HepG2 (cell line): ENCODE data around the gene NPB. TPM values are rescaled to one million over a fixed set of nuclear protein-coding genes. Genes with fewer than 3 reads are reported as not detected.
A peak's percentile ranks its signal among the peaks of the same experiment; 100 is the strongest.

Experiments
- ATAC-seq: fragments of 200-7000 bp; cut with Tn5 transposase; 3 replicates; pipeline ENCODE4 v1.9.1; 2020; ENCODE audit warnings: mild to moderate bottlenecking, moderate library complexity
- BruUV-seq: library from RNA; stranded (reverse); fragments of 400-500 nt; replicated peaks from 2 replicates; lab custom pipeline; 2021; lab: Mats Ljungman, UMichigan
- CTCF ChIA-PET: fragments of 300-600 bp; formaldehyde crosslinking; extraction: SDS; loops from one replicate; lab custom pipeline; 2021; ENCODE audit warnings: low total read pairs, inconsistent platforms, low intra/inter-chr PET ratio; lab: Yijun Ruan, JAX
- POLR2A ChIA-PET: fragments of 350-600 bp; sonication (Branson Sonifier 250); formaldehyde crosslinking; loops from one replicate; lab custom pipeline; 2020; ENCODE audit warnings: antibody characterized with exemption, inconsistent platforms; lab: Yijun Ruan, JAX
- DNase-seq: peaks from one replicate; pipeline ENCODE4 v3.0.0-alpha.2; 2015; ENCODE audit warnings: low spot score
- FAIRE-seq: peaks from 3 replicates; lab custom pipeline; 2011; peaks lifted over from hg19 to GRCh38; lab: Jason Lieb, UNC
- H2AFZ ChIP-seq: one replicate; pipeline ENCODE4 v1.6.1; 2011; ENCODE audit warnings: low read length, inconsistent platforms
- H3K27ac ChIP-seq: fragments of 300-600 bp; 3 replicates; pipeline ENCODE4 v1.8.0; 2011; ENCODE audit warnings: mixed run types, mild to moderate bottlenecking, mixed read lengths, low read length, inconsistent platforms; ENCODE audit not compliant: insufficient read depth; ENCODE audit errors: extremely low read length
- H3K27me3 ChIP-seq, 2 experiments: fragments of 200-600 bp in 1 of 2; 2 replicates in 1 of 2; 3 replicates in 1 of 2; pipeline versions ENCODE4 v1.6.0 to v1.8.0; 2011; ENCODE audit warnings: low read length in 2 of 2, mild to moderate bottlenecking in 2 of 2, moderate library complexity in 2 of 2, inconsistent platforms in 1 of 2; ENCODE audit not compliant: insufficient read depth in 2 of 2, control insufficient read depth in 1 of 2
- H3K36me3 ChIP-seq, 2 experiments: fragments of 200-600 bp in 1 of 2; replicated peaks in 1 of 2; 2 replicates in 1 of 2; 3 replicates in 1 of 2; pipeline versions ENCODE4 v1.5.1 to v1.8.0; 2011; ENCODE audit warnings: low read length in 2 of 2, inconsistent platforms in 1 of 2; ENCODE audit not compliant: insufficient read depth in 2 of 2, control insufficient read depth in 1 of 2
- H3K4me1 ChIP-seq: 2 replicates; pipeline ENCODE4 v1.5.1; 2012; ENCODE audit warnings: low read length, inconsistent platforms; ENCODE audit not compliant: insufficient read depth
- H3K4me2 ChIP-seq: 2 replicates; pipeline ENCODE4 v1.6.0; 2011; ENCODE audit warnings: low read depth, low read length, inconsistent platforms
- H3K4me3 ChIP-seq, 3 experiments: fragments of 200-600 bp in 1 of 3; sonication (generic), shearing (Covaris generic) in 1 of 3; replicated peaks in 1 of 3; 2 replicates each; pipeline ENCODE4 v1.5.1; 2011 to 2016; ENCODE audit warnings: low read length in 3 of 3, inconsistent platforms in 2 of 3, low read depth in 2 of 3, mild to moderate bottlenecking in 2 of 3, control low read depth in 1 of 3, mixed read lengths in 1 of 3; ENCODE audit not compliant: insufficient read depth in 1 of 3
- H3K79me2 ChIP-seq: one replicate; pipeline ENCODE4 v1.6.1; 2011; ENCODE audit warnings: low read length, inconsistent platforms; ENCODE audit not compliant: insufficient read depth
- H3K9ac ChIP-seq: 2 replicates; pipeline ENCODE4 v1.6.0; 2011; ENCODE audit warnings: mild to moderate bottlenecking, low read depth, low read length, inconsistent platforms; ENCODE audit not compliant: insufficient read depth
- H3K9me3 ChIP-seq: 2 replicates; pipeline ENCODE4 v1.5.1; 2012; ENCODE audit warnings: mild to moderate bottlenecking, low read length
- H4K20me1 ChIP-seq: 2 replicates; pipeline ENCODE4 v1.6.0; 2011; ENCODE audit warnings: inconsistent platforms, mild to moderate bottlenecking, low read length, moderate library complexity; ENCODE audit not compliant: insufficient read depth
- HDAC1 ChIP-seq: sonication (generic); formaldehyde crosslinking; IDR thresholded peaks from 2 replicates; pipeline ENCODE4 v1.5.1; 2020; ENCODE audit warnings: mild to moderate bottlenecking, missing genetic modification reagents
- HMGA1 ChIP-seq: sonication (generic); formaldehyde crosslinking; conservative IDR thresholded peaks from 2 replicates; pipeline ENCODE4 v1.4.0; 2020; ENCODE audit warnings: missing genetic modification reagents
- HNRNPL ChIP-seq: fragments of 200-400 bp; formaldehyde crosslinking; IDR thresholded peaks from 2 replicates; pipeline ENCODE4 v1.6.1; 2017; ENCODE audit warnings: mild to moderate bottlenecking, low read depth, low read length
- KMT2B ChIP-seq: IDR thresholded peaks from 2 replicates; pipeline ENCODE4 v1.6.1; 2016; ENCODE audit warnings: missing genetic modification reagents, missing compliant biosample characterization
- MATR3 ChIP-seq: sonication (generic); formaldehyde crosslinking; IDR thresholded peaks from 2 replicates; pipeline ENCODE4 v1.4.0; 2020; ENCODE audit warnings: missing genetic modification reagents
- NFIC ChIP-seq: IDR thresholded peaks from 2 replicates; pipeline ENCODE4 v1.6.1; 2012; ENCODE audit warnings: mild to moderate bottlenecking, low read length, inconsistent platforms
- NKX3-1 ChIP-seq: sonication (generic); formaldehyde crosslinking; IDR thresholded peaks from 2 replicates; pipeline ENCODE4 v1.5.0; 2020; ENCODE audit warnings: missing genetic modification reagents
- PRPF4 ChIP-seq: fragments of 200-400 bp; formaldehyde crosslinking; IDR thresholded peaks from 2 replicates; pipeline ENCODE4 v1.6.1; 2016; ENCODE audit warnings: low read length, low read depth; ENCODE audit not compliant: poor library complexity, severe bottlenecking
- SIN3A ChIP-seq: IDR thresholded peaks from 2 replicates; pipeline ENCODE4 v1.6.1; 2011; ENCODE audit warnings: low read depth, mild to moderate bottlenecking, control low read depth, low read length, borderline replicate concordance
- SP2 ChIP-seq: sonication (generic); formaldehyde crosslinking; IDR thresholded peaks from 2 replicates; pipeline ENCODE4 v1.5.1; 2020; ENCODE audit warnings: mild to moderate bottlenecking, missing genetic modification reagents
- U2AF1 ChIP-seq: fragments of 200-400 bp; formaldehyde crosslinking; optimal IDR thresholded peaks from 2 replicates; pipeline ENCODE3; 2017; ENCODE audit warnings: mild to moderate bottlenecking, low read depth, low read length
- ZEB1 ChIP-seq: IDR thresholded peaks from 2 replicates; pipeline ENCODE4 v1.6.1; 2012; ENCODE audit warnings: mild to moderate bottlenecking, low read depth, inconsistent platforms; ENCODE audit not compliant: insufficient replicate concordance
- ZNF350 ChIP-seq: sonication (generic); formaldehyde crosslinking; IDR thresholded peaks from 2 replicates; pipeline ENCODE4 v1.4.0; 2020; ENCODE audit warnings: mild to moderate bottlenecking, low read depth, missing genetic modification reagents, borderline replicate concordance
- ZNF672 ChIP-seq: sonication (generic); formaldehyde crosslinking; IDR thresholded peaks from 2 replicates; pipeline ENCODE4 v1.8.1; 2022; ENCODE audit warnings: missing genetic modification reagents
- ZNF777 ChIP-seq: sonication (generic); formaldehyde crosslinking; IDR thresholded peaks from 2 replicates; pipeline ENCODE4 v1.4.0; 2020; ENCODE audit warnings: missing genetic modification reagents
- ZSCAN9 ChIP-seq: IDR thresholded peaks from 2 replicates; pipeline ENCODE4 v1.6.1; 2016; ENCODE audit warnings: borderline replicate concordance
- WGBS: methylation state at CpG from one replicate; pipeline ENCODE4 v1.1.6; 2017; ENCODE audit warnings: low lambda C conversion rate; 5-methylcytosine and 5-hydroxymethylcytosine counted together
- in situ Hi-C: cut with HindIII; loops from 2 replicates; pipeline ENCODE4 v1.10.0; 2017; ENCODE audit warnings: low pct_unique_long_range_greater_than_20kb; ENCODE audit not compliant: extremely low pct_ligation_motif_present
- intact Hi-C: fragments of 100-400 bp; cut with micrococcal nuclease; formaldehyde crosslinking; loops from one replicate; pipeline ENCODE4 v1.10.0; 2022; ENCODE audit not compliant: unreplicated experiment
- polyA plus RNA-seq, 8 experiments: library from polyadenylated mRNA; depleted of rRNA in 3 of 8; stranded (reverse) in 7 of 8; unstranded in 1 of 8; fragments of >200 nt; fragmentation: Illumina TruSeq in 4 of 8; extraction: Trizol in 4 of 8; gene quantifications; 2 replicates each; pipeline versions ENCODE4 v1.2.1 to v1.2.3, GENCODE V29; 2011 to 2016; ENCODE audit warnings: low read depth in 4 of 8, missing spikeins in 1 of 8, mixed read lengths in 1 of 8; ENCODE audit not compliant: insufficient read depth in 1 of 8
- total RNA-seq, 5 experiments: library from RNA; depleted of rRNA; stranded (reverse); fragments of >200 nt; fragmentation: Illumina TruSeq; extraction: Trizol; gene quantifications; 2 replicates each; pipeline ENCODE4 v1.2.3, GENCODE V29; 2016; ENCODE audit warnings: low read depth in 1 of 5
- TF ChIP-seq, protein P1 (sequence below): sonication (generic); formaldehyde crosslinking; IDR thresholded peaks from 2 replicates; pipeline ENCODE4 v1.8.0; 2022; ENCODE audit warnings: mild to moderate bottlenecking, missing genetic modification reagents
- TF ChIP-seq, protein P2 (sequence below): conservative IDR thresholded peaks from 2 replicates; pipeline ENCODE4 v1.6.1; 2018; ENCODE audit warnings: missing genetic modification reagents
- TF ChIP-seq, protein P3 (sequence below): sonication (generic); IDR thresholded peaks from 2 replicates; pipeline ENCODE4 v1.6.1; 2016; ENCODE audit warnings: low read depth, borderline replicate concordance
- TF ChIP-seq, protein P4 (sequence below): sonication (generic); formaldehyde crosslinking; IDR thresholded peaks from 2 replicates; pipeline ENCODE4 v1.4.0; 2020; ENCODE audit warnings: mild to moderate bottlenecking, missing genetic modification reagents

NPB gene
- total and polyA plus RNA-seq, 2 of the 13 experiments (the other 11 are each of a cell fraction or from before 2014, with no cell fraction given), result 0.11 to 0.93 TPM

DNA sequence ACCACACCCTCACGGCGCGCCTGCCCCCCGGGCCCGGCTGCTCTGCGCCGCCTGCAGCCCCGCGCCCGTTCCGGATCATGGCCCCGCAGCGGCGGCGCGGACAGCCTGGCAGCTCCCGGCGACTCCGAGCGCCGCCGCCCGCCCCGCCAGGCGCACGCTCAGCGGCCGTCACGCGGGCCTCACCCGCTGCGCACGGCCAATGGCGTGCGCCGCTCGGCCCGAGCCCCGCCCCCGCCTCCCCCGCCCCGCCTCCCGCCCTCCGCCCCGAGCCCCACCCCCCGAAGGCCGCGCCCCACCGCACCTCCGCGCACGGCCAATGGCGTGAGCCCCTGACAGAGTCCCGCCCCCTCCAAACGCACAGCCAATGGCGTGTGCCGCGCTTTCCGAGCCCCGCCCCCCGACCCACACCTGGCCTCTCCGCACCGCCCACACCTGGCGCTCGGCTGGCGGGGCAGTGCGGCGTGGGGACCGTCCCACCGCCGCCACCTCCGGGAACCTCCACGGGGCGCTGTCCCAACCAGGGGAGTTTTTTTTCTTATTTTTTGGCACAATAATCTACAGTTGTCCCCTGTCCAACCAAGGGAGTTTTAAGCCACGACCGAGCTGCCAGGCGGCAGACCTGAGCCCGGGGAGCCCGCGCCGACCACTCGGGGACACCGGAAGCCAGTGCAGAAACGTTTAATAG lies 9.4 kb downstream of the NPB start, which contains the start of gene PCYT2:
Gene PCYT2 (minus strand): TSS at position 123 of the 685 bp plus-strand sequence. CDS start 44 bp downstream, at position 79.
- BruUV-seq, result no TSS peak
- Histone ChIP-seq H2AFZ (no peak within 1 kb of the TSS), H3K4me3 (peak within 1 kb of the TSS; percentile 68 to 99 (median 97)), H4K20me1 (peaks cover 9% of the 10 kb centered on the region; the same call in 1 of the 2 replicates), H3K9ac (peak within 1 kb of the TSS; percentile 99), H3K79me2 (peaks cover 41% of the 10 kb centered on the region), H3K36me3 (peaks cover 54 to 75% of the 10 kb centered on the region in 2 experiments), H3K4me1 (peaks cover 46% of the 10 kb centered on the region), H3K27me3 (no peaks in the 10 kb centered on the region; a peak in 1 of 5 replicates), H3K9me3 (no peaks in the 10 kb centered on the region), H3K4me2 (peak within 1 kb of the TSS; percentile 99), H3K27ac (peak within 1 kb of the TSS; percentile 99)
- in situ Hi-C loops, result no loop called here
- ChIA-PET CTCF (no interaction called here), POLR2A (interaction anchor here (0.6 to 3.5 kb wide), 9 partner anchors 11 to 197 kb away, joined by 3 to 52 read pairs (median 5); partner anchors contain the start of genes ARHGDIA, CENPX, LRRC45 and MAFG)
- peak; percentile 87 for DNase-seq
- FAIRE-seq, result peak; percentile 34
- whole genome bisulfite sequencing, result 18% methylated on average over 49 of the region's 84 CpGs
- ATAC-seq, result peak; percentile 72
- intact Hi-C loops, result loop anchor here (2.0 to 5.0 kb wide), 2 partner anchors 15 to 39 kb away; partner anchors contain the start of genes ARHGDIA and MAFG
- TF ChIP-seq ZEB1 (peak; percentile 98), HDAC1 (CRISPR knock-in tag) (peak; percentile 56; the same call in 1 of the 2 replicates), PRPF4 (peak; percentile 12), ZSCAN9 (CRISPR knock-in tag) (no peak), SP2 (CRISPR knock-in tag) (peak; percentile 84), NKX3-1 (CRISPR knock-in tag) (no peak), ZNF777 (CRISPR knock-in tag) (peak; percentile 2; the same call in 1 of the 2 replicates), ZNF672 (CRISPR knock-in tag) (no peak), HMGA1 (CRISPR knock-in tag) (no peak), NFIC (no peak), ZNF350 (CRISPR knock-in tag) (no peak), KMT2B (CRISPR knock-in tag) (no peak), U2AF1 (no peak), HNRNPL (0 out of 2 replicates have a peak, but pooled peaks have one; percentile 21), SIN3A (peak; percentile 71; the same call in 1 of the 2 replicates), MATR3 (no peak)
- TF ChIP-seq, protein P1, sequence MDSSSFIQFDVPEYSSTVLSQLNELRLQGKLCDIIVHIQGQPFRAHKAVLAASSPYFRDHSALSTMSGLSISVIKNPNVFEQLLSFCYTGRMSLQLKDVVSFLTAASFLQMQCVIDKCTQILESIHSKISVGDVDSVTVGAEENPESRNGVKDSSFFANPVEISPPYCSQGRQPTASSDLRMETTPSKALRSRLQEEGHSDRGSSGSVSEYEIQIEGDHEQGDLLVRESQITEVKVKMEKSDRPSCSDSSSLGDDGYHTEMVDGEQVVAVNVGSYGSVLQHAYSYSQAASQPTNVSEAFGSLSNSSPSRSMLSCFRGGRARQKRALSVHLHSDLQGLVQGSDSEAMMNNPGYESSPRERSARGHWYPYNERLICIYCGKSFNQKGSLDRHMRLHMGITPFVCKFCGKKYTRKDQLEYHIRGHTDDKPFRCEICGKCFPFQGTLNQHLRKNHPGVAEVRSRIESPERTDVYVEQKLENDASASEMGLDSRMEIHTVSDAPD (CRISPR knock-in tag), result no peak
- TF ChIP-seq, protein P2, sequence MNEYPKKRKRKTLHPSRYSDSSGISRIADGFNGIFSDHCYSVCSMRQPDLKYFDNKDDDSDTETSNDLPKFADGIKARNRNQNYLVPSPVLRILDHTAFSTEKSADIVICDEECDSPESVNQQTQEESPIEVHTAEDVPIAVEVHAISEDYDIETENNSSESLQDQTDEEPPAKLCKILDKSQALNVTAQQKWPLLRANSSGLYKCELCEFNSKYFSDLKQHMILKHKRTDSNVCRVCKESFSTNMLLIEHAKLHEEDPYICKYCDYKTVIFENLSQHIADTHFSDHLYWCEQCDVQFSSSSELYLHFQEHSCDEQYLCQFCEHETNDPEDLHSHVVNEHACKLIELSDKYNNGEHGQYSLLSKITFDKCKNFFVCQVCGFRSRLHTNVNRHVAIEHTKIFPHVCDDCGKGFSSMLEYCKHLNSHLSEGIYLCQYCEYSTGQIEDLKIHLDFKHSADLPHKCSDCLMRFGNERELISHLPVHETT (CRISPR knock-in tag), result no peak
- TF ChIP-seq, protein P3, sequence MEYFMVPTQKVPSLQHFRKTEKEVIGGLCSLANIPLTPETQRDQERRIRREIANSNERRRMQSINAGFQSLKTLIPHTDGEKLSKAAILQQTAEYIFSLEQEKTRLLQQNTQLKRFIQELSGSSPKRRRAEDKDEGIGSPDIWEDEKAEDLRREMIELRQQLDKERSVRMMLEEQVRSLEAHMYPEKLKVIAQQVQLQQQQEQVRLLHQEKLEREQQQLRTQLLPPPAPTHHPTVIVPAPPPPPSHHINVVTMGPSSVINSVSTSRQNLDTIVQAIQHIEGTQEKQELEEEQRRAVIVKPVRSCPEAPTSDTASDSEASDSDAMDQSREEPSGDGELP, result peak; percentile 73; the same call in 1 of the 2 replicates
- TF ChIP-seq, protein P4, sequence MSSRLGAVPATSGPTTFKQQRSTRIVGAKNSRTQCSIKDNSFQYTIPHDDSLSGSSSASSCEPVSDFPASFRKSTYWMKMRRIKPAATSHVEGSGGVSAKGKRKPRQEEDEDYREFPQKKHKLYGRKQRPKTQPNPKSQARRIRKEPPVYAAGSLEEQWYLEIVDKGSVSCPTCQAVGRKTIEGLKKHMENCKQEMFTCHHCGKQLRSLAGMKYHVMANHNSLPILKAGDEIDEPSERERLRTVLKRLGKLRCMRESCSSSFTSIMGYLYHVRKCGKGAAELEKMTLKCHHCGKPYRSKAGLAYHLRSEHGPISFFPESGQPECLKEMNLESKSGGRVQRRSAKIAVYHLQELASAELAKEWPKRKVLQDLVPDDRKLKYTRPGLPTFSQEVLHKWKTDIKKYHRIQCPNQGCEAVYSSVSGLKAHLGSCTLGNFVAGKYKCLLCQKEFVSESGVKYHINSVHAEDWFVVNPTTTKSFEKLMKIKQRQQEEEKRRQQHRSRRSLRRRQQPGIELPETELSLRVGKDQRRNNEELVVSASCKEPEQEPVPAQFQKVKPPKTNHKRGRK (CRISPR knock-in tag), result no peak
